HepG2 (cell line): Measurements from ENCODE around the gene OR1D5. TPM values are rescaled to one million over a fixed set of nuclear protein-coding genes. Genes with fewer than 3 reads are reported as not detected.

Experiments
- ATAC-seq: fragments of 200-7000 bp; cut with Tn5 transposase; 3 replicates; pipeline ENCODE4 v1.9.1; 2020; ENCODE audit warnings: mild to moderate bottlenecking, moderate library complexity
- BruUV-seq: library from RNA; stranded (reverse); fragments of 400-500 nt; replicated peaks from 2 replicates; lab custom pipeline; 2021; lab: Mats Ljungman, UMichigan
- CTCF ChIA-PET: fragments of 300-600 bp; formaldehyde crosslinking; extraction: SDS; loops from one replicate; lab custom pipeline; 2021; ENCODE audit warnings: low total read pairs, inconsistent platforms, low intra/inter-chr PET ratio; lab: Yijun Ruan, JAX
- POLR2A ChIA-PET: fragments of 350-600 bp; sonication (Branson Sonifier 250); formaldehyde crosslinking; loops from one replicate; lab custom pipeline; 2020; ENCODE audit warnings: antibody characterized with exemption, inconsistent platforms; lab: Yijun Ruan, JAX
- DNase-seq: peaks from one replicate; pipeline ENCODE4 v3.0.0-alpha.2; 2015; ENCODE audit warnings: low spot score
- FAIRE-seq: peaks from 3 replicates; lab custom pipeline; 2011; peaks lifted over from hg19 to GRCh38; lab: Jason Lieb, UNC
- H2AFZ ChIP-seq: one replicate; pipeline ENCODE4 v1.6.1; 2011; ENCODE audit warnings: low read length, inconsistent platforms
- H3K27ac ChIP-seq: fragments of 300-600 bp; 3 replicates; pipeline ENCODE4 v1.8.0; 2011; ENCODE audit warnings: mixed run types, mild to moderate bottlenecking, mixed read lengths, low read length, inconsistent platforms; ENCODE audit not compliant: insufficient read depth; ENCODE audit errors: extremely low read length
- H3K27me3 ChIP-seq, 2 experiments: fragments of 200-600 bp in 1 of 2; 2 replicates in 1 of 2; 3 replicates in 1 of 2; pipeline versions ENCODE4 v1.6.0 to v1.8.0; 2011; ENCODE audit warnings: low read length in 2 of 2, mild to moderate bottlenecking in 2 of 2, moderate library complexity in 2 of 2, inconsistent platforms in 1 of 2; ENCODE audit not compliant: insufficient read depth in 2 of 2, control insufficient read depth in 1 of 2
- H3K36me3 ChIP-seq, 2 experiments: fragments of 200-600 bp in 1 of 2; replicated peaks in 1 of 2; 2 replicates in 1 of 2; 3 replicates in 1 of 2; pipeline versions ENCODE4 v1.5.1 to v1.8.0; 2011; ENCODE audit warnings: low read length in 2 of 2, inconsistent platforms in 1 of 2; ENCODE audit not compliant: insufficient read depth in 2 of 2, control insufficient read depth in 1 of 2
- H3K4me1 ChIP-seq: 2 replicates; pipeline ENCODE4 v1.5.1; 2012; ENCODE audit warnings: low read length, inconsistent platforms; ENCODE audit not compliant: insufficient read depth
- H3K4me2 ChIP-seq: 2 replicates; pipeline ENCODE4 v1.6.0; 2011; ENCODE audit warnings: low read depth, low read length, inconsistent platforms
- H3K4me3 ChIP-seq, 3 experiments: fragments of 200-600 bp in 1 of 3; sonication (generic), shearing (Covaris generic) in 1 of 3; replicated peaks in 1 of 3; 2 replicates each; pipeline ENCODE4 v1.5.1; 2011 to 2016; ENCODE audit warnings: low read length in 3 of 3, inconsistent platforms in 2 of 3, low read depth in 2 of 3, mild to moderate bottlenecking in 2 of 3, control low read depth in 1 of 3, mixed read lengths in 1 of 3; ENCODE audit not compliant: insufficient read depth in 1 of 3
- H3K79me2 ChIP-seq: one replicate; pipeline ENCODE4 v1.6.1; 2011; ENCODE audit warnings: low read length, inconsistent platforms; ENCODE audit not compliant: insufficient read depth
- H3K9ac ChIP-seq: 2 replicates; pipeline ENCODE4 v1.6.0; 2011; ENCODE audit warnings: mild to moderate bottlenecking, low read depth, low read length, inconsistent platforms; ENCODE audit not compliant: insufficient read depth
- H3K9me3 ChIP-seq: 2 replicates; pipeline ENCODE4 v1.5.1; 2012; ENCODE audit warnings: mild to moderate bottlenecking, low read length
- H4K20me1 ChIP-seq: 2 replicates; pipeline ENCODE4 v1.6.0; 2011; ENCODE audit warnings: inconsistent platforms, mild to moderate bottlenecking, low read length, moderate library complexity; ENCODE audit not compliant: insufficient read depth
- HMG20B ChIP-seq: conservative IDR thresholded peaks from 2 replicates; pipeline ENCODE4 v1.6.1; 2016; ENCODE audit warnings: missing genetic modification reagents, missing compliant biosample characterization
- NFKBIZ ChIP-seq: IDR thresholded peaks from 2 replicates; pipeline ENCODE4 v1.6.1; 2018; ENCODE audit warnings: missing genetic modification reagents, missing compliant biosample characterization
- REL ChIP-seq: sonication (generic); formaldehyde crosslinking; conservative IDR thresholded peaks from 2 replicates; pipeline ENCODE4 v1.8.0; 2022; ENCODE audit warnings: mild to moderate bottlenecking, missing genetic modification reagents, moderate library complexity
- RFXAP ChIP-seq: sonication (generic); formaldehyde crosslinking; IDR thresholded peaks from 2 replicates; pipeline ENCODE4 v1.4.0; 2020; ENCODE audit warnings: missing genetic modification reagents, borderline replicate concordance
- SP1 ChIP-seq, 2 experiments: fragments of 450-650 bp in 1 of 2; sonication (generic) in 1 of 2; formaldehyde crosslinking in 1 of 2; IDR thresholded peaks; 2 replicates each; pipeline versions ENCODE4 v1.4.0 to v1.6.1; 2016 to 2020; ENCODE audit warnings: missing genetic modification reagents in 1 of 2
- USF2 ChIP-seq, 2 experiments: sonication (generic) in 1 of 2; formaldehyde crosslinking in 1 of 2; IDR thresholded peaks; 2 replicates each; pipeline versions ENCODE4 v1.5.1 to v1.6.1; 2011 to 2020; ENCODE audit warnings: borderline replicate concordance in 1 of 2, low read depth in 1 of 2, low read length in 1 of 2, mild to moderate bottlenecking in 1 of 2, missing genetic modification reagents in 1 of 2, moderate library complexity in 1 of 2
- ZMYM4 ChIP-seq: sonication (generic); formaldehyde crosslinking; IDR thresholded peaks from 2 replicates; pipeline ENCODE4 v1.8.1; 2023; ENCODE audit warnings: mild to moderate bottlenecking, missing genetic modification reagents
- WGBS: methylation state at CpG from one replicate; pipeline ENCODE4 v1.1.6; 2017; ENCODE audit warnings: low lambda C conversion rate; 5-methylcytosine and 5-hydroxymethylcytosine counted together
- in situ Hi-C: cut with HindIII; loops from 2 replicates; pipeline ENCODE4 v1.10.0; 2017; ENCODE audit warnings: low pct_unique_long_range_greater_than_20kb; ENCODE audit not compliant: extremely low pct_ligation_motif_present
- intact Hi-C: fragments of 100-400 bp; cut with micrococcal nuclease; formaldehyde crosslinking; loops from one replicate; pipeline ENCODE4 v1.10.0; 2022; ENCODE audit not compliant: unreplicated experiment
- polyA plus RNA-seq, 8 experiments: library from polyadenylated mRNA; depleted of rRNA in 3 of 8; stranded (reverse) in 7 of 8; unstranded in 1 of 8; fragments of >200 nt; fragmentation: Illumina TruSeq in 4 of 8; extraction: Trizol in 4 of 8; gene quantifications; 2 replicates each; pipeline versions ENCODE4 v1.2.1 to v1.2.3, GENCODE V29; 2011 to 2016; ENCODE audit warnings: low read depth in 4 of 8, missing spikeins in 1 of 8, mixed read lengths in 1 of 8; ENCODE audit not compliant: insufficient read depth in 1 of 8
- total RNA-seq, 5 experiments: library from RNA; depleted of rRNA; stranded (reverse); fragments of >200 nt; fragmentation: Illumina TruSeq; extraction: Trizol; gene quantifications; 2 replicates each; pipeline ENCODE4 v1.2.3, GENCODE V29; 2016; ENCODE audit warnings: low read depth in 1 of 5

The OR1D5 gene
- total and polyA plus RNA-seq, 2 of the 13 experiments (the other 11 are each of a cell fraction or from before 2014, with no cell fraction given), result not detected

- no peaks in the 10 kb centered on the region for H4K20me1 ChIP-seq
- DNase-seq (no peak), FAIRE-seq (no peak), ATAC-seq (no peak)
- H3K4me3 ChIP-seq, result no peak overlapping the region
- in situ Hi-C loops (loop anchor here (10.0 kb wide), 1 partner anchor 624 kb away; the partner anchor contains the start of genes EMC6 and TAX1BP3), intact Hi-C loops (no loop called here)
- H3K27ac ChIP-seq, result no peak overlapping the region
- TF ChIP-seq USF2 (IDR thresholded peaks at IDR 0.05; ENCODE audit: low read depth, low read length), result no peak
- no peak for TF ChIP-seq USF2 (CRISPR knock-in tag; IDR thresholded peaks at IDR 0.05; ENCODE audit: borderline replicate concordance)
- no peak for TF ChIP-seq NFKBIZ (CRISPR knock-in tag)
- TF ChIP-seq HMG20B, result no peak
- TF ChIP-seq REL (CRISPR knock-in tag), result no peak
- TF ChIP-seq RFXAP (CRISPR knock-in tag), result no peak
- TF ChIP-seq ZMYM4 (CRISPR knock-in tag), result no peak
- no peak for TF ChIP-seq SP1 (IDR thresholded peaks at IDR 0.05)
- TF ChIP-seq SP1 (CRISPR knock-in tag; IDR thresholded peaks at IDR 0.05), result no peak
- H3K4me1 ChIP-seq, result no peaks in the 10 kb centered on the region
- BruUV-seq, result no TSS peak
- H3K27me3 ChIP-seq, result no peaks in the 10 kb centered on the region; a peak in 1 of 5 replicates
- no peak overlapping the region for H3K9ac ChIP-seq
- CTCF ChIA-PET, result no interaction called here
- no peaks in the 10 kb centered on the region for H3K36me3 ChIP-seq
- peaks cover 12% of the 10 kb centered on the region for H3K9me3 ChIP-seq
- POLR2A ChIA-PET, result no interaction called here
- no peak overlapping the region for H2AFZ ChIP-seq
- H3K79me2 ChIP-seq, result no peaks in the 10 kb centered on the region
- H3K4me2 ChIP-seq, result no peak overlapping the region
- 48% methylated on average over 5 of the region's 5 CpGs for WGBS
Measured at GRCh38 chr17:3040882-3041281, 22.5 kb downstream of the OR1D5 start.
